H1 (cell line): ENCODE measurements around the gene POC1B. TPM values are rescaled to one million over a fixed set of nuclear protein-coding genes. Genes with fewer than 3 reads are reported as not detected.

Experiments used
- CBX8 ChIP-seq: fragments of 300-800, 300-1000 bp; sonication (generic); IDR thresholded peaks from 2 replicates; pipeline ENCODE4 v1.7.1; 2016; ENCODE audit warnings: low read depth, low read length, borderline replicate concordance
- EP300 ChIP-seq, 2 experiments: IDR thresholded peaks; 1 replicate in 1 of 2; 2 replicates in 1 of 2; pipeline ENCODE4 v1.6.1; 2011 to 2012; ENCODE audit warnings: low read depth in 2 of 2, low read length in 2 of 2, mild to moderate bottlenecking in 2 of 2, borderline replicate concordance in 1 of 2, inconsistent platforms in 1 of 2, moderate library complexity in 1 of 2
- FOSL1 ChIP-seq: IDR thresholded peaks from 2 replicates; pipeline ENCODE4 v1.6.1; 2011; ENCODE audit warnings: mild to moderate bottlenecking, low read depth, low read length, moderate library complexity; ENCODE audit not compliant: insufficient read depth
- HDAC6 ChIP-seq: IDR thresholded peaks from one replicate; pipeline ENCODE4 v1.7.1; 2012; ENCODE audit warnings: low read depth, mild to moderate bottlenecking, inconsistent platforms, low read length, moderate library complexity
- MAFK ChIP-seq: IDR thresholded peaks from 2 replicates; pipeline ENCODE4 v1.6.1; 2012; ENCODE audit warnings: low read depth, mild to moderate bottlenecking, improper control_type of control experiment, low read length
- NRF1 ChIP-seq: IDR thresholded peaks from 2 replicates; pipeline ENCODE4 v1.6.1; 2011; ENCODE audit warnings: mild to moderate bottlenecking, low read depth, low read length, improper control_type of control experiment
- POLR2AphosphoS5 ChIP-seq: IDR thresholded peaks from 2 replicates; pipeline ENCODE4 v1.6.1; 2011; ENCODE audit warnings: low read depth, low read length
- RBBP5 ChIP-seq: IDR thresholded peaks from 2 replicates; pipeline ENCODE4 v1.7.1; 2012; ENCODE audit warnings: low read depth, mild to moderate bottlenecking, inconsistent platforms, low read length, moderate library complexity, borderline replicate concordance
- SIRT6 ChIP-seq: IDR thresholded peaks from one replicate; pipeline ENCODE4 v1.7.1; 2012; ENCODE audit warnings: low read length, inconsistent platforms
- TCF12 ChIP-seq: IDR thresholded peaks from 2 replicates; pipeline ENCODE4 v1.6.1; 2011; ENCODE audit warnings: low read depth, mild to moderate bottlenecking, low read length
- YY1 ChIP-seq: IDR thresholded peaks from 2 replicates; pipeline ENCODE4 v1.6.1; 2011; ENCODE audit warnings: low read depth, mild to moderate bottlenecking, low read length
- polyA plus RNA-seq, 7 experiments: library from polyadenylated mRNA; depleted of rRNA in 3 of 7; stranded (reverse) in 5 of 7; unstranded in 2 of 7; fragments of >200 nt in 5 of 7; fragments of 200-250 nt in 2 of 7; gene quantifications; 1 replicate in 5 of 7; 2 replicates in 1 of 7; 4 replicates in 1 of 7; pipeline versions ENCODE4 v1.2.1 to v1.2.3, GENCODE V29; 2011 to 2013; ENCODE audit warnings: missing spikeins in 2 of 7, mixed read lengths in 2 of 7
- total RNA-seq: library from RNA; stranded (reverse); fragmentation: NEBNext Ultra II Directional; extraction: Animal tissue kit (Norgen Biotek cat#: 25700); gene quantifications from 2 replicates; pipeline ENCODE4 v1.2.1, GENCODE V29; 2021
- TF ChIP-seq, protein P1 (sequence below): fragments of 300-600 bp; sonication (generic); IDR thresholded peaks from 2 replicates; pipeline ENCODE4 v1.7.1; 2012; ENCODE audit warnings: low read length, moderate library complexity, mild to moderate bottlenecking, inconsistent platforms; ENCODE audit not compliant: insufficient replicate concordance

The POC1B gene
- total and polyA plus RNA-seq, 2 of the 8 experiments (the other 6 are each of a cell fraction or from before 2014, with no cell fraction given) = 7.5 to 16.3 TPM

DNA sequence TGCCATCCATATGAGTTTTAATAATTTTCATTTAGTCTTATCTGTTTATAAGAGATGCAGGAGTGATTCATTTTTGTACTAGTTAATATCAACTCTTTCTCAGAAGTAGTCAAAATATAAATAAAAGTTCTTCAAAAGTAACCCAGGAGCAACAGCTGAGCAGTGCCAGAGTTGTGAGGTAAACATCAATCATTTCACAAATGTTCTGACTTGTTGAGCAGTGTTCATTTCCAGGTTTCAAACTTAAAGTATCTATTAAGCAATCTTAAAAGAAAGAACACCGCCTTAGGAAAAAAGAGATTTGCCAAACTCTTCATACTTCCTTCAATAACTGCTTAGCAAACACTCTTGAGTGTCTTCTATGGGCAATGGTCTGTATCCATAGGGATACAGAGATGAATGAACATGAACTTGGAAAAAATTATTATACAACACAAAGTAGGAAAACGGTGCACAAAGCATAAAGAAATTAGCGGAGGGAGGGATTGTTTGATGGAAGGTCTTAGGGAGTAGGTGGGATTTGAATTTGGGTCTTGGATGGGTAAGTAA lies 41.9 kb upstream of the POC1B start (continued):
- TF ChIP-seq, protein P1, sequence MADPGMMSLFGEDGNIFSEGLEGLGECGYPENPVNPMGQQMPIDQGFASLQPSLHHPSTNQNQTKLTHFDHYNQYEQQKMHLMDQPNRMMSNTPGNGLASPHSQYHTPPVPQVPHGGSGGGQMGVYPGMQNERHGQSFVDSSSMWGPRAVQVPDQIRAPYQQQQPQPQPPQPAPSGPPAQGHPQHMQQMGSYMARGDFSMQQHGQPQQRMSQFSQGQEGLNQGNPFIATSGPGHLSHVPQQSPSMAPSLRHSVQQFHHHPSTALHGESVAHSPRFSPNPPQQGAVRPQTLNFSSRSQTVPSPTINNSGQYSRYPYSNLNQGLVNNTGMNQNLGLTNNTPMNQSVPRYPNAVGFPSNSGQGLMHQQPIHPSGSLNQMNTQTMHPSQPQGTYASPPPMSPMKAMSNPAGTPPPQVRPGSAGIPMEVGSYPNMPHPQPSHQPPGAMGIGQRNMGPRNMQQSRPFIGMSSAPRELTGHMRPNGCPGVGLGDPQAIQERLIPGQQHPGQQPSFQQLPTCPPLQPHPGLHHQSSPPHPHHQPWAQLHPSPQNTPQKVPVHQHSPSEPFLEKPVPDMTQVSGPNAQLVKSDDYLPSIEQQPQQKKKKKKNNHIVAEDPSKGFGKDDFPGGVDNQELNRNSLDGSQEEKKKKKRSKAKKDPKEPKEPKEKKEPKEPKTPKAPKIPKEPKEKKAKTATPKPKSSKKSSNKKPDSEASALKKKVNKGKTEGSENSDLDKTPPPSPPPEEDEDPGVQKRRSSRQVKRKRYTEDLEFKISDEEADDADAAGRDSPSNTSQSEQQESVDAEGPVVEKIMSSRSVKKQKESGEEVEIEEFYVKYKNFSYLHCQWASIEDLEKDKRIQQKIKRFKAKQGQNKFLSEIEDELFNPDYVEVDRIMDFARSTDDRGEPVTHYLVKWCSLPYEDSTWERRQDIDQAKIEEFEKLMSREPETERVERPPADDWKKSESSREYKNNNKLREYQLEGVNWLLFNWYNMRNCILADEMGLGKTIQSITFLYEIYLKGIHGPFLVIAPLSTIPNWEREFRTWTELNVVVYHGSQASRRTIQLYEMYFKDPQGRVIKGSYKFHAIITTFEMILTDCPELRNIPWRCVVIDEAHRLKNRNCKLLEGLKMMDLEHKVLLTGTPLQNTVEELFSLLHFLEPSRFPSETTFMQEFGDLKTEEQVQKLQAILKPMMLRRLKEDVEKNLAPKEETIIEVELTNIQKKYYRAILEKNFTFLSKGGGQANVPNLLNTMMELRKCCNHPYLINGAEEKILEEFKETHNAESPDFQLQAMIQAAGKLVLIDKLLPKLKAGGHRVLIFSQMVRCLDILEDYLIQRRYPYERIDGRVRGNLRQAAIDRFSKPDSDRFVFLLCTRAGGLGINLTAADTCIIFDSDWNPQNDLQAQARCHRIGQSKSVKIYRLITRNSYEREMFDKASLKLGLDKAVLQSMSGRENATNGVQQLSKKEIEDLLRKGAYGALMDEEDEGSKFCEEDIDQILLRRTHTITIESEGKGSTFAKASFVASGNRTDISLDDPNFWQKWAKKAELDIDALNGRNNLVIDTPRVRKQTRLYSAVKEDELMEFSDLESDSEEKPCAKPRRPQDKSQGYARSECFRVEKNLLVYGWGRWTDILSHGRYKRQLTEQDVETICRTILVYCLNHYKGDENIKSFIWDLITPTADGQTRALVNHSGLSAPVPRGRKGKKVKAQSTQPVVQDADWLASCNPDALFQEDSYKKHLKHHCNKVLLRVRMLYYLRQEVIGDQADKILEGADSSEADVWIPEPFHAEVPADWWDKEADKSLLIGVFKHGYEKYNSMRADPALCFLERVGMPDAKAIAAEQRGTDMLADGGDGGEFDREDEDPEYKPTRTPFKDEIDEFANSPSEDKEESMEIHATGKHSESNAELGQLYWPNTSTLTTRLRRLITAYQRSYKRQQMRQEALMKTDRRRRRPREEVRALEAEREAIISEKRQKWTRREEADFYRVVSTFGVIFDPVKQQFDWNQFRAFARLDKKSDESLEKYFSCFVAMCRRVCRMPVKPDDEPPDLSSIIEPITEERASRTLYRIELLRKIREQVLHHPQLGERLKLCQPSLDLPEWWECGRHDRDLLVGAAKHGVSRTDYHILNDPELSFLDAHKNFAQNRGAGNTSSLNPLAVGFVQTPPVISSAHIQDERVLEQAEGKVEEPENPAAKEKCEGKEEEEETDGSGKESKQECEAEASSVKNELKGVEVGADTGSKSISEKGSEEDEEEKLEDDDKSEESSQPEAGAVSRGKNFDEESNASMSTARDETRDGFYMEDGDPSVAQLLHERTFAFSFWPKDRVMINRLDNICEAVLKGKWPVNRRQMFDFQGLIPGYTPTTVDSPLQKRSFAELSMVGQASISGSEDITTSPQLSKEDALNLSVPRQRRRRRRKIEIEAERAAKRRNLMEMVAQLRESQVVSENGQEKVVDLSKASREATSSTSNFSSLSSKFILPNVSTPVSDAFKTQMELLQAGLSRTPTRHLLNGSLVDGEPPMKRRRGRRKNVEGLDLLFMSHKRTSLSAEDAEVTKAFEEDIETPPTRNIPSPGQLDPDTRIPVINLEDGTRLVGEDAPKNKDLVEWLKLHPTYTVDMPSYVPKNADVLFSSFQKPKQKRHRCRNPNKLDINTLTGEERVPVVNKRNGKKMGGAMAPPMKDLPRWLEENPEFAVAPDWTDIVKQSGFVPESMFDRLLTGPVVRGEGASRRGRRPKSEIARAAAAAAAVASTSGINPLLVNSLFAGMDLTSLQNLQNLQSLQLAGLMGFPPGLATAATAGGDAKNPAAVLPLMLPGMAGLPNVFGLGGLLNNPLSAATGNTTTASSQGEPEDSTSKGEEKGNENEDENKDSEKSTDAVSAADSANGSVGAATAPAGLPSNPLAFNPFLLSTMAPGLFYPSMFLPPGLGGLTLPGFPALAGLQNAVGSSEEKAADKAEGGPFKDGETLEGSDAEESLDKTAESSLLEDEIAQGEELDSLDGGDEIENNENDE = no peak
- TF ChIP-seq POLR2AphosphoS5 = no peak
- no peak for TF ChIP-seq RBBP5
- no peak for TF ChIP-seq HDAC6
- no peak for TF ChIP-seq SIRT6
- no peak for TF ChIP-seq EP300 (IDR thresholded peaks at IDR 0.05; ENCODE audit: borderline replicate concordance in 1 of 2, low read depth in 2 of 2, low read length in 2 of 2)
- TF ChIP-seq YY1 = no peak
- no peak for TF ChIP-seq CBX8
- TF ChIP-seq TCF12 = no peak
- no peak for TF ChIP-seq NRF1
- TF ChIP-seq FOSL1 = no peak
- no peak for TF ChIP-seq MAFK
